ENCODE measurements around the gene TBC1D20. TPM values are rescaled to one million over a fixed set of nuclear protein-coding genes. Genes with fewer than 3 reads are reported as not detected.
"Not testable (repeated sequence)": the region's sequence is repeated elsewhere in the genome, so short reads cannot be mapped to it uniquely, and the experiment has no call there.

The TBC1D20 gene
- polyA plus RNA-seq (ENCODE audit: insufficient read length in 3 of 3): 10 to 100 TPM; 32.2 to 37.1 (median 35.1) TPM
- long read RNA-seq, donor 1, full-length matches to known transcripts: 7 of 7 reads
- long read RNA-seq, donor 1, partial matches to known transcripts: 0 of 7 reads
- long read RNA-seq, donor 1, other reads (novel, unspliced or antisense): 0 of 7 reads
- long read RNA-seq, donor 2, full-length matches to known transcripts: 9 of 20 reads
- long read RNA-seq, donor 2, partial matches to known transcripts: 11 of 20 reads
- long read RNA-seq, donor 2, other reads (novel, unspliced or antisense): 0 of 20 reads
- long read RNA-seq, donor 3, full-length matches to known transcripts: 9 of 9 reads
- long read RNA-seq, donor 3, partial matches to known transcripts: 0 of 9 reads
- long read RNA-seq, donor 3, other reads (novel, unspliced or antisense): 0 of 9 reads
- long read RNA-seq, donor 4, full-length matches to known transcripts: 5 of 5 reads
- long read RNA-seq, donor 4, partial matches to known transcripts: 0 of 5 reads
- long read RNA-seq, donor 4, other reads (novel, unspliced or antisense): 0 of 5 reads
- long read RNA-seq, donor 5, full-length matches to known transcripts: 8 of 14 reads
- long read RNA-seq, donor 5, partial matches to known transcripts: 6 of 14 reads
- long read RNA-seq, donor 5, other reads (novel, unspliced or antisense): 0 of 14 reads
- long read RNA-seq, donor 6, full-length matches to known transcripts: 8 of 15 reads
- long read RNA-seq, donor 6, partial matches to known transcripts: 7 of 15 reads
- long read RNA-seq, donor 6, other reads (novel, unspliced or antisense): 0 of 15 reads
- long read RNA-seq, donor 7, full-length matches to known transcripts: 17 of 17 reads
- long read RNA-seq, donor 7, partial matches to known transcripts: 0 of 17 reads
- long read RNA-seq, donor 7, other reads (novel, unspliced or antisense): 0 of 17 reads
- long read RNA-seq, donor 8, full-length matches to known transcripts: 3 of 3 reads
- long read RNA-seq, donor 8, partial matches to known transcripts: 0 of 3 reads
- long read RNA-seq, donor 8, other reads (novel, unspliced or antisense): 0 of 3 reads
- long read RNA-seq, donor 9, full-length matches to known transcripts: 9 of 9 reads
- long read RNA-seq, donor 9, partial matches to known transcripts: 0 of 9 reads
- long read RNA-seq, donor 9, other reads (novel, unspliced or antisense): 0 of 9 reads
- long read RNA-seq, donor 10, full-length matches to known transcripts: 5 of 10 reads
- long read RNA-seq, donor 10, partial matches to known transcripts: 5 of 10 reads
- long read RNA-seq, donor 10, other reads (novel, unspliced or antisense): 0 of 10 reads
- long read RNA-seq, donor 11, full-length matches to known transcripts: 4 of 4 reads
- long read RNA-seq, donor 11, partial matches to known transcripts: 0 of 4 reads
- long read RNA-seq, donor 11, other reads (novel, unspliced or antisense): 0 of 4 reads
- long read RNA-seq, donor 12, full-length matches to known transcripts: 17 of 40 reads
- long read RNA-seq, donor 12, partial matches to known transcripts: 23 of 40 reads
- long read RNA-seq, donor 12, other reads (novel, unspliced or antisense): 0 of 40 reads
- long read RNA-seq, donor 13, full-length matches to known transcripts: 7 of 7 reads
- long read RNA-seq, donor 13, partial matches to known transcripts: 0 of 7 reads
- long read RNA-seq, donor 13, other reads (novel, unspliced or antisense): 0 of 7 reads
- long read RNA-seq, donor 14, full-length matches to known transcripts: 18 of 18 reads
- long read RNA-seq, donor 14, partial matches to known transcripts: 0 of 18 reads
- long read RNA-seq, donor 14, other reads (novel, unspliced or antisense): 0 of 18 reads
- long read RNA-seq, donor 15, full-length matches to known transcripts: 8 of 8 reads
- long read RNA-seq, donor 15, partial matches to known transcripts: 0 of 8 reads
- long read RNA-seq, donor 15, other reads (novel, unspliced or antisense): 0 of 8 reads
- long read RNA-seq, donor 16, full-length matches to known transcripts: 6 of 6 reads
- long read RNA-seq, donor 16, partial matches to known transcripts: 0 of 6 reads
- long read RNA-seq, donor 16, other reads (novel, unspliced or antisense): 0 of 6 reads

- DNase-seq: peak; percentile 86
These were observed at the start of gene TBC1D20 for GRCh38 chr20:462199-462991. TBC1D20 (minus strand) TSS chr20:462533; CDS start chr20:462405, 128 bp downstream.

- DNase-seq: not testable (repeated sequence)
These were observed 48.2 kb upstream of the TBC1D20 start for GRCh38 chr20:510328-511057.

- DNase-seq: not testable (repeated sequence)
These were observed 46.0 kb upstream of the TBC1D20 start for GRCh38 chr20:508364-508787.

GRCh38 chr20:507761-508332 lies 45.5 kb upstream of the TBC1D20 start:
- no peak for DNase-seq

- no peak for DNase-seq
These were observed 44.8 kb upstream of the TBC1D20 start for GRCh38 chr20:507006-507758.

GRCh38 chr20:504632-505075 lies 42.3 kb upstream of the TBC1D20 start:
- DNase-seq: no peak

- no peak for DNase-seq
These were observed 40.9 kb upstream of the TBC1D20 start for GRCh38 chr20:503048-503737.

- DNase-seq: no peak
These were observed 35.6 kb upstream of the TBC1D20 start for GRCh38 chr20:497979-498378.

- DNase-seq: no peak
These were observed 33.9 kb upstream of the TBC1D20 start for GRCh38 chr20:496126-496696.

GRCh38 chr20:492159-492558 lies 29.8 kb upstream of the TBC1D20 start:
- no peak for DNase-seq

GRCh38 chr20:487655-488054 lies 25.3 kb upstream of the TBC1D20 start:
- no peak for DNase-seq

GRCh38 chr20:483815-484644 lies 21.7 kb upstream of the TBC1D20 start:
- DNase-seq: no peak

- DNase-seq: no peak
These were observed 18.8 kb upstream of the TBC1D20 start for GRCh38 chr20:481167-481566.

GRCh38 chr20:480044-480443 lies 17.7 kb upstream of the TBC1D20 start:
- no peak for DNase-seq

GRCh38 chr20:479487-479886 lies 17.2 kb upstream of the TBC1D20 start:
- DNase-seq: no peak
